ENCODE results near the gene DENND1A.

- no peak for TF ChIP-seq CTCF (IDR thresholded peaks at IDR 0.05)
- TF ChIP-seq REST (IDR thresholded peaks at IDR 0.05; ENCODE audit: insufficient read depth in 1 of 2, low read depth in 2 of 2, low read length in 1 of 2) = no peak
These were observed 315.3 kb downstream of the DENND1A start for GRCh38 chr9:123614306-123615263.
